Measurements from ENCODE around the gene NTSR2. TPM values are rescaled to one million over a fixed set of nuclear protein-coding genes. Genes with fewer than 3 reads are reported as not detected.

Gene NTSR2
- total and polyA plus RNA-seq, 2 of the 8 experiments (the other 6 are each of a cell fraction or from before 2014, with no cell fraction given) = 0.05 TPM; not detected in 1

DNA sequence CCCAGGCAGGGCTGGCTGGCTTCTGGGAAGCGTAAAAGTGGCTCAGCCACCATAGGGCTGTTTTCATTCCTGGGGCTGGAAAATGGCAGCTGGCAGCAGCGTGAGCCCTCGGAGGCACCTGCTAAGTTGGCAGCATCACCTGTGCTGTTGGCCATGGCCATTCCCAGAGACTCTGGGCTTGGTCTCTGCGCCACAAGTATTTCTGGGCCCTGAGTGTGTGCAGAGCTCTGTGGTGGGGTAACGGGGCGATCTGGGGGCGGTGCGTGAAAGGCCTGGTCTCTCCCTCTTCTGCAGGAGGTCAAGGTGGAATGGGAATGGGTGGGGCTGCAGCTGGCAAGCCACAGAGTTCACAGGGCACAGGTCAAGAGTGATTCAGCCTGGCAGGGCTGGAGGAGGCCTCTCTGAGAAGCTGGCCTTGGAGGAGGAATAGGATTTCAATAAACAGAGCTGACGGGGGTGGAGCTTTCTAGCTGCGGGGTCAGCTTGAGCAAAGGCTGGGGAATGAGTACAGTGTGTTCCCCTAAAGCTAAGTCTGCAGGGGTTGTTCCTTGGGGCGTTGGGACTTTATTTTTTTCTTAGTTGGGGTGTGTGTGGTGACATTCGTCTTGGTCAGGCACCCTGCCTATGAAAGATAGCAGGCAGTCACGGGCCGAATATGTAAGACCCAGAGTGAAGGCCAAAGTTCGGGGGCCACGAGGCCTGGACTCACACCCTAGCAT is 10.3 kb upstream of the NTSR2 start (continued):
- TF ChIP-seq, protein P1, sequence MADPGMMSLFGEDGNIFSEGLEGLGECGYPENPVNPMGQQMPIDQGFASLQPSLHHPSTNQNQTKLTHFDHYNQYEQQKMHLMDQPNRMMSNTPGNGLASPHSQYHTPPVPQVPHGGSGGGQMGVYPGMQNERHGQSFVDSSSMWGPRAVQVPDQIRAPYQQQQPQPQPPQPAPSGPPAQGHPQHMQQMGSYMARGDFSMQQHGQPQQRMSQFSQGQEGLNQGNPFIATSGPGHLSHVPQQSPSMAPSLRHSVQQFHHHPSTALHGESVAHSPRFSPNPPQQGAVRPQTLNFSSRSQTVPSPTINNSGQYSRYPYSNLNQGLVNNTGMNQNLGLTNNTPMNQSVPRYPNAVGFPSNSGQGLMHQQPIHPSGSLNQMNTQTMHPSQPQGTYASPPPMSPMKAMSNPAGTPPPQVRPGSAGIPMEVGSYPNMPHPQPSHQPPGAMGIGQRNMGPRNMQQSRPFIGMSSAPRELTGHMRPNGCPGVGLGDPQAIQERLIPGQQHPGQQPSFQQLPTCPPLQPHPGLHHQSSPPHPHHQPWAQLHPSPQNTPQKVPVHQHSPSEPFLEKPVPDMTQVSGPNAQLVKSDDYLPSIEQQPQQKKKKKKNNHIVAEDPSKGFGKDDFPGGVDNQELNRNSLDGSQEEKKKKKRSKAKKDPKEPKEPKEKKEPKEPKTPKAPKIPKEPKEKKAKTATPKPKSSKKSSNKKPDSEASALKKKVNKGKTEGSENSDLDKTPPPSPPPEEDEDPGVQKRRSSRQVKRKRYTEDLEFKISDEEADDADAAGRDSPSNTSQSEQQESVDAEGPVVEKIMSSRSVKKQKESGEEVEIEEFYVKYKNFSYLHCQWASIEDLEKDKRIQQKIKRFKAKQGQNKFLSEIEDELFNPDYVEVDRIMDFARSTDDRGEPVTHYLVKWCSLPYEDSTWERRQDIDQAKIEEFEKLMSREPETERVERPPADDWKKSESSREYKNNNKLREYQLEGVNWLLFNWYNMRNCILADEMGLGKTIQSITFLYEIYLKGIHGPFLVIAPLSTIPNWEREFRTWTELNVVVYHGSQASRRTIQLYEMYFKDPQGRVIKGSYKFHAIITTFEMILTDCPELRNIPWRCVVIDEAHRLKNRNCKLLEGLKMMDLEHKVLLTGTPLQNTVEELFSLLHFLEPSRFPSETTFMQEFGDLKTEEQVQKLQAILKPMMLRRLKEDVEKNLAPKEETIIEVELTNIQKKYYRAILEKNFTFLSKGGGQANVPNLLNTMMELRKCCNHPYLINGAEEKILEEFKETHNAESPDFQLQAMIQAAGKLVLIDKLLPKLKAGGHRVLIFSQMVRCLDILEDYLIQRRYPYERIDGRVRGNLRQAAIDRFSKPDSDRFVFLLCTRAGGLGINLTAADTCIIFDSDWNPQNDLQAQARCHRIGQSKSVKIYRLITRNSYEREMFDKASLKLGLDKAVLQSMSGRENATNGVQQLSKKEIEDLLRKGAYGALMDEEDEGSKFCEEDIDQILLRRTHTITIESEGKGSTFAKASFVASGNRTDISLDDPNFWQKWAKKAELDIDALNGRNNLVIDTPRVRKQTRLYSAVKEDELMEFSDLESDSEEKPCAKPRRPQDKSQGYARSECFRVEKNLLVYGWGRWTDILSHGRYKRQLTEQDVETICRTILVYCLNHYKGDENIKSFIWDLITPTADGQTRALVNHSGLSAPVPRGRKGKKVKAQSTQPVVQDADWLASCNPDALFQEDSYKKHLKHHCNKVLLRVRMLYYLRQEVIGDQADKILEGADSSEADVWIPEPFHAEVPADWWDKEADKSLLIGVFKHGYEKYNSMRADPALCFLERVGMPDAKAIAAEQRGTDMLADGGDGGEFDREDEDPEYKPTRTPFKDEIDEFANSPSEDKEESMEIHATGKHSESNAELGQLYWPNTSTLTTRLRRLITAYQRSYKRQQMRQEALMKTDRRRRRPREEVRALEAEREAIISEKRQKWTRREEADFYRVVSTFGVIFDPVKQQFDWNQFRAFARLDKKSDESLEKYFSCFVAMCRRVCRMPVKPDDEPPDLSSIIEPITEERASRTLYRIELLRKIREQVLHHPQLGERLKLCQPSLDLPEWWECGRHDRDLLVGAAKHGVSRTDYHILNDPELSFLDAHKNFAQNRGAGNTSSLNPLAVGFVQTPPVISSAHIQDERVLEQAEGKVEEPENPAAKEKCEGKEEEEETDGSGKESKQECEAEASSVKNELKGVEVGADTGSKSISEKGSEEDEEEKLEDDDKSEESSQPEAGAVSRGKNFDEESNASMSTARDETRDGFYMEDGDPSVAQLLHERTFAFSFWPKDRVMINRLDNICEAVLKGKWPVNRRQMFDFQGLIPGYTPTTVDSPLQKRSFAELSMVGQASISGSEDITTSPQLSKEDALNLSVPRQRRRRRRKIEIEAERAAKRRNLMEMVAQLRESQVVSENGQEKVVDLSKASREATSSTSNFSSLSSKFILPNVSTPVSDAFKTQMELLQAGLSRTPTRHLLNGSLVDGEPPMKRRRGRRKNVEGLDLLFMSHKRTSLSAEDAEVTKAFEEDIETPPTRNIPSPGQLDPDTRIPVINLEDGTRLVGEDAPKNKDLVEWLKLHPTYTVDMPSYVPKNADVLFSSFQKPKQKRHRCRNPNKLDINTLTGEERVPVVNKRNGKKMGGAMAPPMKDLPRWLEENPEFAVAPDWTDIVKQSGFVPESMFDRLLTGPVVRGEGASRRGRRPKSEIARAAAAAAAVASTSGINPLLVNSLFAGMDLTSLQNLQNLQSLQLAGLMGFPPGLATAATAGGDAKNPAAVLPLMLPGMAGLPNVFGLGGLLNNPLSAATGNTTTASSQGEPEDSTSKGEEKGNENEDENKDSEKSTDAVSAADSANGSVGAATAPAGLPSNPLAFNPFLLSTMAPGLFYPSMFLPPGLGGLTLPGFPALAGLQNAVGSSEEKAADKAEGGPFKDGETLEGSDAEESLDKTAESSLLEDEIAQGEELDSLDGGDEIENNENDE (IDR thresholded peaks at IDR 0.05; ENCODE audit: insufficient replicate concordance, low read length) = no peak
- TF ChIP-seq TAF1 (IDR thresholded peaks at IDR 0.05; ENCODE audit: low read depth, low read length) = no peak
- TF ChIP-seq KDM4A (IDR thresholded peaks at IDR 0.05; ENCODE audit: low read depth, low read length, severe bottlenecking) = no peak
- no peak for TF ChIP-seq CBX5 (IDR thresholded peaks at IDR 0.05; ENCODE audit: low read depth, low read length)
- TF ChIP-seq EZH2 (IDR thresholded peaks at IDR 0.05; ENCODE audit: low read depth, low read length, severe bottlenecking) = no peak
